Loucy (cell line): Measurements from ENCODE around the gene CAMK1D.
A peak's percentile ranks its signal among the peaks of the same experiment; 100 is the strongest.
"Not testable (repeated sequence)": the region's sequence is repeated elsewhere in the genome, so short reads cannot be mapped to it uniquely, and the experiment has no call there.

Experiments used
- H2AFZ ChIP-seq: fragments of 200-600 bp; sonication (generic); 2 replicates; pipeline ENCODE4 v1.6.0; 2016; ENCODE audit warnings: antibody characterized with exemption, mild to moderate bottlenecking, low read length, moderate library complexity
- H3F3A ChIP-seq: fragments of 200-600 bp; 2 replicates; pipeline ENCODE4 v1.6.0; 2016; ENCODE audit warnings: antibody characterized with exemption, low read depth, mild to moderate bottlenecking
- H3K27me3 ChIP-seq: fragments of 200-600 bp; sonication (generic); 2 replicates; pipeline ENCODE4 v1.6.1; 2014; ENCODE audit warnings: low read length, mild to moderate bottlenecking; ENCODE audit not compliant: insufficient read depth, poor library complexity, severe bottlenecking
- H3K36me3 ChIP-seq: fragments of 200-600 bp; sonication (generic); 2 replicates; pipeline ENCODE4 v1.6.1; 2016; ENCODE audit warnings: low read length; ENCODE audit not compliant: insufficient read depth
- H3K4me1 ChIP-seq: fragments of 200-600 bp; sonication (generic); 2 replicates; pipeline ENCODE4 v1.5.1; 2014; ENCODE audit warnings: low read length, mild to moderate bottlenecking; ENCODE audit not compliant: insufficient read depth, poor library complexity, severe bottlenecking
- H3K4me2 ChIP-seq: fragments of 200-600 bp; sonication (generic); 2 replicates; pipeline ENCODE4 v1.6.0; 2014; ENCODE audit warnings: antibody characterized with exemption, low read length, low read depth, mild to moderate bottlenecking; ENCODE audit not compliant: poor library complexity, severe bottlenecking
- H3K4me3 ChIP-seq: fragments of 200-600 bp; sonication (generic); 2 replicates; pipeline ENCODE4 v1.5.1; 2014; ENCODE audit warnings: low read length, mild to moderate bottlenecking, mixed read lengths; ENCODE audit not compliant: poor library complexity, severe bottlenecking
- H3K79me2 ChIP-seq: fragments of 200-600 bp; sonication (generic); 2 replicates; pipeline ENCODE4 v1.6.1; 2014; ENCODE audit warnings: low read length; ENCODE audit not compliant: insufficient read depth
- H3K9ac ChIP-seq: fragments of 200-600 bp; sonication (generic); 2 replicates; pipeline ENCODE4 v1.6.0; 2014; ENCODE audit warnings: mild to moderate bottlenecking, low read depth, low read length, moderate library complexity; ENCODE audit not compliant: poor library complexity, severe bottlenecking
- H3K9me2 ChIP-seq: fragments of 200-600 bp; sonication (generic); replicated peaks from 2 replicates; pipeline ENCODE4 v1.6.1; 2016; ENCODE audit warnings: low read depth, low read length, mixed read lengths
- H3K9me3 ChIP-seq: fragments of 200-600 bp; sonication (generic); 2 replicates; pipeline ENCODE4 v1.6.1; 2014; ENCODE audit warnings: mild to moderate bottlenecking, antibody characterized with exemption, low read length, low read depth; ENCODE audit not compliant: insufficient read depth
- H4K20me1 ChIP-seq: fragments of 200-600 bp; sonication (generic); 2 replicates; pipeline ENCODE4 v1.6.0; 2014; ENCODE audit warnings: antibody characterized with exemption, low read length, mild to moderate bottlenecking; ENCODE audit not compliant: insufficient read depth, poor library complexity, severe bottlenecking
- CTCF ChIP-seq: fragments of 200-600 bp; sonication (generic); conservative IDR thresholded peaks from 2 replicates; pipeline ENCODE4 v1.5.1; 2014; ENCODE audit warnings: mild to moderate bottlenecking, antibody characterized with exemption, low read length
- EZH2phosphoT487 ChIP-seq: fragments of 200-600 bp; IDR thresholded peaks from 2 replicates; pipeline ENCODE4 v1.6.1; 2018; ENCODE audit warnings: antibody characterized with exemption, mild to moderate bottlenecking, moderate library complexity, borderline replicate concordance

Gene CAMK1D

GRCh38 chr10:12807096-12807755 is 457.9 kb downstream of the CAMK1D start:
- Histone ChIP-seq H4K20me1 (no peaks in the 10 kb centered on the region), H3K36me3 (no peaks in the 10 kb centered on the region), H3K4me1 (peaks cover 3% of the 10 kb centered on the region), H3K9me3 (no peaks in the 10 kb centered on the region), H3K27me3 (no peaks in the 10 kb centered on the region), H3K4me3 (no peak overlapping the region), H3K4me2 (no peak overlapping the region), H3K9ac (no peak overlapping the region), H3K79me2 (no peaks in the 10 kb centered on the region), H3F3A (no peaks in the 10 kb centered on the region), H2AFZ (no peak overlapping the region), H3K9me2 (no peaks in the 10 kb centered on the region)
- TF ChIP-seq EZH2phosphoT487 (no peak), CTCF (no peak)

- no peak overlapping the region for H3K9ac ChIP-seq
- no peaks in the 10 kb centered on the region for H3K27me3 ChIP-seq
- no peak overlapping the region for H2AFZ ChIP-seq
- no peak overlapping the region for H3K4me2 ChIP-seq
- no peaks in the 10 kb centered on the region for H3K79me2 ChIP-seq
- peaks cover 3% of the 10 kb centered on the region for H3K4me1 ChIP-seq
- H4K20me1 ChIP-seq = no peaks in the 10 kb centered on the region
- H3F3A ChIP-seq = no peaks in the 10 kb centered on the region
- no peak overlapping the region for H3K4me3 ChIP-seq
- TF ChIP-seq EZH2phosphoT487 (no peak), CTCF (no peak)
- no peaks in the 10 kb centered on the region for H3K9me3 ChIP-seq
- H3K9me2 ChIP-seq = no peaks in the 10 kb centered on the region
- no peaks in the 10 kb centered on the region for H3K36me3 ChIP-seq
These were observed 458.8 kb downstream of the CAMK1D start for GRCh38 chr10:12808014-12808613.

- H4K20me1 ChIP-seq, H3K27me3 ChIP-seq, H3K9ac ChIP-seq, H3K36me3 ChIP-seq, H2AFZ ChIP-seq, H3K9me3 ChIP-seq, H3K9me2 ChIP-seq, H3K4me3 ChIP-seq, H3F3A ChIP-seq, H3K79me2 ChIP-seq, H3K4me1 ChIP-seq, H3K4me2 ChIP-seq: not testable (repeated sequence)
- TF ChIP-seq CTCF = peak; percentile 20; the same call in 1 of the 2 replicates
These were observed 460.7 kb downstream of the CAMK1D start for GRCh38 chr10:12810046-12810445.
